HEK293T (cell line): Measurements from ENCODE around the gene SSH2.
"Not testable (repeated sequence)": the region's sequence is repeated elsewhere in the genome, so short reads cannot be mapped to it uniquely, and the experiment has no call there.

ENCODE experiments used
- ARNT ChIP-seq: fragments of 450-650 bp; IDR thresholded peaks from 2 replicates; pipeline ENCODE4 v1.6.1; 2017; ENCODE audit warnings: mild to moderate bottlenecking
- BHLHE40 ChIP-seq: fragments of 450-650 bp; IDR thresholded peaks from 2 replicates; pipeline ENCODE4 v1.6.1; 2016; ENCODE audit warnings: mild to moderate bottlenecking, moderate library complexity, borderline replicate concordance
- ELF4 ChIP-seq: fragments of 450-650 bp; IDR thresholded peaks from 2 replicates; pipeline ENCODE4 v1.6.1; 2017; ENCODE audit warnings: antibody characterized with exemption
- FOXA1 ChIP-seq: fragments of 450-650 bp; IDR thresholded peaks from 2 replicates; pipeline ENCODE4 v1.6.1; 2016; ENCODE audit warnings: mild to moderate bottlenecking
- FOXK2 ChIP-seq: fragments of 450-650 bp; IDR thresholded peaks from 2 replicates; pipeline ENCODE4 v1.6.1; 2016; ENCODE audit warnings: mild to moderate bottlenecking
- FOXM1 ChIP-seq: fragments of 450-650 bp; IDR thresholded peaks from 2 replicates; pipeline ENCODE4 v1.6.1; 2017; ENCODE audit warnings: mild to moderate bottlenecking, borderline replicate concordance
- NFRKB ChIP-seq: fragments of 450-650 bp; IDR thresholded peaks from 2 replicates; pipeline ENCODE4 v1.6.1; 2016; ENCODE audit warnings: mild to moderate bottlenecking, moderate library complexity
- SP1 ChIP-seq: fragments of 450-650 bp; IDR thresholded peaks from 2 replicates; pipeline ENCODE4 v1.6.1; 2017
- SUZ12 ChIP-seq: fragments of 450-650 bp; IDR thresholded peaks from 2 replicates; pipeline ENCODE4 v1.6.1; 2016; ENCODE audit warnings: mild to moderate bottlenecking
- TF ChIP-seq, protein P1 (sequence below): fragments of 450-650 bp; IDR thresholded peaks from 2 replicates; pipeline ENCODE4 v1.6.1; 2016

DNA sequence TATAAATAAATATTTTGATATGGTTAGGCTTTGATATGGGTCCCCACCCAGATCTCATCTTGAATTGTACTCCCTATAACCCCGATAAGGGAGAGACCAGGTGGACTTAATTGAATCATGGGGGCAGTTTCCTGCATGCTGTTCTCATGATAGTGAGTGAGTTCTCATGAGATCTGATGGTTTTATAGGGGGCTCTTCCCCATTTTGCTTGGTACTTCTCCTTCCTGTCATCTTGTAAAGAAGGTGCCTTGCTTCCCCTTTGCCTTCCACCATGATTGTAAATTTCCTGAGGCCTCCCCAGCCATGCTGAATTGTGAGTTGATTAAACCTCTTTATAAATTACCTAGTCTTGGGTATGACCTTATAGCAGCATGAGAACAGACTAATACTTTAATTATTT is 55.7 kb downstream of the SSH2 start:
- not testable (repeated sequence) for TF ChIP-seq FOXA1, ARNT, BHLHE40, ELF4, SUZ12, FOXM1, SP1, NFRKB, FOXK2
- TF ChIP-seq, protein P1, sequence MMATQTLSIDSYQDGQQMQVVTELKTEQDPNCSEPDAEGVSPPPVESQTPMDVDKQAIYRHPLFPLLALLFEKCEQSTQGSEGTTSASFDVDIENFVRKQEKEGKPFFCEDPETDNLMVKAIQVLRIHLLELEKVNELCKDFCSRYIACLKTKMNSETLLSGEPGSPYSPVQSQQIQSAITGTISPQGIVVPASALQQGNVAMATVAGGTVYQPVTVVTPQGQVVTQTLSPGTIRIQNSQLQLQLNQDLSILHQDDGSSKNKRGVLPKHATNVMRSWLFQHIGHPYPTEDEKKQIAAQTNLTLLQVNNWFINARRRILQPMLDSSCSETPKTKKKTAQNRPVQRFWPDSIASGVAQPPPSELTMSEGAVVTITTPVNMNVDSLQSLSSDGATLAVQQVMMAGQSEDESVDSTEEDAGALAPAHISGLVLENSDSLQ = not testable (repeated sequence)
